SK-N-SH treated with all-trans-retinoic acid at 6 μM for 48 hours (cell line): ENCODE data around the gene SYNJ1.
A peak's percentile ranks its signal among the peaks of the same experiment; 100 is the strongest.
"Not testable (repeated sequence)": the region's sequence is repeated elsewhere in the genome, so short reads cannot be mapped to it uniquely, and the experiment has no call there.

Experiments used
- ATAC-seq: fragments of 200-7000 bp; cut with Tn5 transposase; 3 replicates; pipeline ENCODE4 v1.9.1; 2020; ENCODE audit warnings: mild to moderate bottlenecking, moderate library complexity
- ARNTL ChIP-seq: fragments of 450-650 bp; formaldehyde crosslinking; IDR thresholded peaks from 2 replicates; pipeline ENCODE4 v1.5.0; 2020; ENCODE audit warnings: low read depth, mild to moderate bottlenecking, moderate library complexity, borderline replicate concordance
- BACH2 ChIP-seq: fragments of 250-450 bp; sonication (Bioruptor Pico); IDR thresholded peaks from 2 replicates; pipeline ENCODE4 v1.9.0; 2021; ENCODE audit warnings: mild to moderate bottlenecking, borderline replicate concordance
- ESRRG ChIP-seq: fragments of 250-450 bp; sonication (Bioruptor Pico); IDR thresholded peaks from 2 replicates; pipeline ENCODE4 v1.6.1; 2021; ENCODE audit warnings: mild to moderate bottlenecking
- GLIS3 ChIP-seq: fragments of 250-450 bp; sonication (Bioruptor Pico); IDR thresholded peaks from 2 replicates; pipeline ENCODE4 v1.5.0; 2020; ENCODE audit warnings: mild to moderate bottlenecking, moderate library complexity
- ISL1 ChIP-seq: fragments of 250-450 bp; sonication (Bioruptor Pico); IDR thresholded peaks from 2 replicates; pipeline ENCODE4 v2.1.2; 2022; ENCODE audit warnings: mild to moderate bottlenecking, moderate library complexity
- PATZ1 ChIP-seq: fragments of 250-450 bp; sonication (Bioruptor Pico); IDR thresholded peaks from 2 replicates; pipeline ENCODE4 v1.8.0; 2020; ENCODE audit warnings: mild to moderate bottlenecking, moderate library complexity, borderline replicate concordance
- PPARA ChIP-seq: fragments of 250-450 bp; sonication (Bioruptor Pico); IDR thresholded peaks from 2 replicates; pipeline ENCODE4 v1.5.0; 2020; ENCODE audit warnings: mild to moderate bottlenecking, borderline replicate concordance
- SNAI2 ChIP-seq: fragments of 250-450 bp; sonication (Bioruptor Pico); IDR thresholded peaks from 2 replicates; pipeline ENCODE4 v1.5.0; 2020; ENCODE audit warnings: mild to moderate bottlenecking, moderate library complexity
- TOX ChIP-seq: fragments of 250-450 bp; sonication (Bioruptor Pico); IDR thresholded peaks from 2 replicates; pipeline ENCODE4 v1.8.0; 2021; ENCODE audit warnings: mild to moderate bottlenecking, moderate library complexity, borderline replicate concordance
- TSHZ2 ChIP-seq: fragments of 250-450 bp; sonication (Bioruptor Pico); IDR thresholded peaks from 2 replicates; pipeline ENCODE4 v1.5.0; 2020; ENCODE audit warnings: mild to moderate bottlenecking, moderate library complexity
- ZC3H10 ChIP-seq: fragments of 250-450 bp; sonication (Bioruptor Pico); IDR thresholded peaks from 2 replicates; pipeline ENCODE4 v1.5.1; 2021; ENCODE audit warnings: mild to moderate bottlenecking, moderate library complexity
- ZFP3 ChIP-seq: fragments of 250-450 bp; sonication (Bioruptor Pico); IDR thresholded peaks from 2 replicates; pipeline ENCODE4 v1.5.0; 2020; ENCODE audit warnings: mild to moderate bottlenecking, moderate library complexity
- ZFP30 ChIP-seq: fragments of 450-650 bp; formaldehyde crosslinking; IDR thresholded peaks from 2 replicates; pipeline ENCODE4 v1.5.0; 2022; ENCODE audit warnings: mild to moderate bottlenecking, moderate library complexity
- ZNF565 ChIP-seq: fragments of 450-650 bp; formaldehyde crosslinking; conservative IDR thresholded peaks from 2 replicates; pipeline ENCODE4 v1.5.0; 2020; ENCODE audit warnings: low read depth, mild to moderate bottlenecking, moderate library complexity
- ZNF70 ChIP-seq: fragments of 450-650 bp; formaldehyde crosslinking; IDR thresholded peaks from 2 replicates; pipeline ENCODE4 v1.5.0; 2020; ENCODE audit warnings: mild to moderate bottlenecking, moderate library complexity
- ZNF8 ChIP-seq: fragments of 450-650 bp; formaldehyde crosslinking; IDR thresholded peaks from 2 replicates; pipeline ENCODE4 v1.5.0; 2020; ENCODE audit warnings: mild to moderate bottlenecking, moderate library complexity
- TF ChIP-seq, protein P1 (sequence below): fragments of 250-450 bp; sonication (Bioruptor Pico); IDR thresholded peaks from 2 replicates; pipeline ENCODE4 v1.5.1; 2021; ENCODE audit warnings: mild to moderate bottlenecking, moderate library complexity
- TF ChIP-seq, protein P2 (sequence below): fragments of 250-450 bp; sonication (Bioruptor Pico); IDR thresholded peaks from 2 replicates; pipeline ENCODE4 v1.5.1; 2020; ENCODE audit warnings: low read depth, mild to moderate bottlenecking, moderate library complexity

SYNJ1 gene

GRCh38 chr21:32773048-32773344, 45.2 kb upstream of the SYNJ1 start:
- ATAC-seq, result not testable (repeated sequence)

DNA sequence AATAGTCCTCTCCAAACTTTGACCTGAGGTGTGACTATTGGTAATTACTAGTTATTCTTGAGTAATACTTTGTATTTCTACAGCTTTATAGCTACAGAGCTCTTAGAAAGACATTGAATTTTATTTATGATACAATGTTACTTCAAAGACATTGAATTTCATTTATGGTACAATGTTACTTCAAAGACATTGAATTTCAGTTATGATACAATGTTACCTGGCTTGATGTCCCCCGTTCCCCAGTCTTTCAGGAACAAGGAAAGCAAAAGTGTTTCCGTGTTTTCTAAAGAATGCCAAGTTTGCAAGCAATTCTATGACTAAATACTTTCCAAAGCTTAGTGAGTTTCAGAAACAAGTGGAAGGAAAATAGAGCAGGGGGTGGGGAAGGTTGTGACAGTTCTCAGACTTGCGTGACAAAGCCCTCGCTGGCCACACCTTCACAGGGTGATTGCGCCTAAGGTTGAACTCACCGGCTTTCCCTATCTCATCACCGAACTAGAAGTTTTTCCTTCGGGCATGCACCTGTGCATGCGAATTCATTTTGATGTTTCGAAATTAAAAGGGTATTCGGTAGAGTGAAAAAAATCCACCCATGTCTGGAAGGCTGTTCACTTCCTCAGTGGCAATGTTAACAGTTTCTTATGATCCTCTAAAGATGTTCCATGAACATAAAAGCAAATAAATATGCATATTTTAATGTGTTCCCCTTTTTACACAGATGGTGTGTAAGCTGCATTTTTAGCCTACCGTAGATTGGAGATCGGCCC, 44.7 kb upstream of the SYNJ1 start:
- TF ChIP-seq PPARA (CRISPR knock-in tag) (no peak), ZFP30 (no peak), ESRRG (CRISPR knock-in tag) (no peak), GLIS3 (CRISPR knock-in tag) (no peak), PATZ1 (CRISPR knock-in tag) (no peak), ZC3H10 (CRISPR knock-in tag) (no peak), ISL1 (CRISPR knock-in tag) (no peak), BACH2 (CRISPR knock-in tag) (no peak), ZNF565 (CRISPR knock-in tag) (no peak), SNAI2 (no peak), ZFP3 (CRISPR knock-in tag) (no peak)
- TF ChIP-seq, protein P1, sequence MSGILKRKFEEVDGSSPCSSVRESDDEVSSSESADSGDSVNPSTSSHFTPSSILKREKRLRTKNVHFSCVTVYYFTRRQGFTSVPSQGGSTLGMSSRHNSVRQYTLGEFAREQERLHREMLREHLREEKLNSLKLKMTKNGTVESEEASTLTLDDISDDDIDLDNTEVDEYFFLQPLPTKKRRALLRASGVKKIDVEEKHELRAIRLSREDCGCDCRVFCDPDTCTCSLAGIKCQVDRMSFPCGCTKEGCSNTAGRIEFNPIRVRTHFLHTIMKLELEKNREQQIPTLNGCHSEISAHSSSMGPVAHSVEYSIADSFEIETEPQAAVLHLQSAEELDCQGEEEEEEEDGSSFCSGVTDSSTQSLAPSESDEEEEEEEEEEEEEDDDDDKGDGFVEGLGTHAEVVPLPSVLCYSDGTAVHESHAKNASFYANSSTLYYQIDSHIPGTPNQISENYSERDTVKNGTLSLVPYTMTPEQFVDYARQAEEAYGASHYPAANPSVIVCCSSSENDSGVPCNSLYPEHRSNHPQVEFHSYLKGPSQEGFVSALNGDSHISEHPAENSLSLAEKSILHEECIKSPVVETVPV, result no peak
- TF ChIP-seq, all 23 proteins: peak for 0
- ATAC-seq, result peak; percentile 2; the same call in 1 of the 3 replicates

- ATAC-seq, result peak; percentile 49
- TF ChIP-seq PATZ1 (CRISPR knock-in tag), result no peak
- TF ChIP-seq ZNF8 (CRISPR knock-in tag), result no peak
- TF ChIP-seq ZNF565 (CRISPR knock-in tag), result no peak
- TF ChIP-seq, all 23 proteins: peak for 0
These were observed 43.2 kb upstream of the SYNJ1 start for GRCh38 chr21:32770871-32771523.

DNA sequence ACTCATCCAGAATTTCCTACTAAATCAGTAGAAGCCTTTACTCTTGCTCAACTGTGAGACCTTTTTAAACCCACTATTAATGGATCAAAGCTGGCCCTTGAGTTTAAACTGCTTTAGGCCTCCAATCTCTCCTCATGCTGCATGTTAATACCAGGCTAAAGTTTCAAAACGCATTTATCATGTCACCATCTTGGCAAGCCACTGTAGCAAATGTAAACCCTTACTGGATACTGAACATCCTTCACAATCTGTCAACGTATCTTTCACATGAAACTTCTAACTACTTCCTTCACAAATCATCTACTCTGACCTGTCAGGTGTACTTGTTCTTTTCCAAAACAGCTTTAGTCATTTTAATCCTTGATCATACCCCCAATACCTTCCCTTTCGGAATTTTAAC, 40.7 kb upstream of the SYNJ1 start:
- no peak for ATAC-seq
- TF ChIP-seq ARNTL (no peak), TSHZ2 (CRISPR knock-in tag) (no peak), SNAI2 (no peak), ZFP3 (CRISPR knock-in tag) (no peak), ZNF70 (CRISPR knock-in tag) (no peak), ZC3H10 (CRISPR knock-in tag) (no peak), ESRRG (CRISPR knock-in tag) (no peak), ZFP30 (no peak), ZNF8 (CRISPR knock-in tag) (no peak), TOX (CRISPR knock-in tag) (no peak), ISL1 (CRISPR knock-in tag) (no peak), ZNF565 (CRISPR knock-in tag) (no peak), PPARA (CRISPR knock-in tag) (no peak)
- TF ChIP-seq, protein P1, result no peak
- TF ChIP-seq, protein P2, sequence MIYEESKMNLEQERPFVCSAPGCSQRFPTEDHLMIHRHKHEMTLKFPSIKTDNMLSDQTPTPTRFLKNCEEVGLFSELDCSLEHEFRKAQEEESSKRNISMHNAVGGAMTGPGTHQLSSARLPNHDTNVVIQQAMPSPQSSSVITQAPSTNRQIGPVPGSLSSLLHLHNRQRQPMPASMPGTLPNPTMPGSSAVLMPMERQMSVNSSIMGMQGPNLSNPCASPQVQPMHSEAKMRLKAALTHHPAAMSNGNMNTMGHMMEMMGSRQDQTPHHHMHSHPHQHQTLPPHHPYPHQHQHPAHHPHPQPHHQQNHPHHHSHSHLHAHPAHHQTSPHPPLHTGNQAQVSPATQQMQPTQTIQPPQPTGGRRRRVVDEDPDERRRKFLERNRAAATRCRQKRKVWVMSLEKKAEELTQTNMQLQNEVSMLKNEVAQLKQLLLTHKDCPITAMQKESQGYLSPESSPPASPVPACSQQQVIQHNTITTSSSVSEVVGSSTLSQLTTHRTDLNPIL (CRISPR knock-in tag), result no peak
